ENCODE measurements around the gene MND1.

DNA sequence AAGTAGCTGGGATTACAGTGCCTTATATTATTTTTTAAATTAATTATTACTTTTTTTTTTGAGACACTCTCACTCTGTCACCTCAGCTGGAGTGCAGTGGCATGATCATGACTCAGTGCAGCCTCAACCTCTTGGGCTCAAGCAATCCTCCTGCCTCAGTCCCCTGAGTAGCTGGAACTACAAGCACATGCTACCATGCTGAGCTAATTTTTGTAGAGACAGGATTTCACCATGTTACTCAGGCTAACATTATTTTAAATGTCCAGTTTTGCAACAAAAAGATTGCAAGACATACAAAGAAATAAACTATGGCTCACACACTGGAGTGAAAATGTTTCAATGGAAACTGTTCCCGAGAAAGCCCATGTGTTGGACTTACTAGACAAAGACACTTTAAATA is 59.2 kb downstream of the MND1 start:
- TF ChIP-seq CTCF (conservative IDR thresholded peaks at IDR 0.05) (no peak), EZH2 (IDR thresholded peaks at IDR 0.05; ENCODE audit: low read depth) (no peak)

Data from PC-9 (cell line).